Transverse colon (tissue), 4 donors: ENCODE results near the gene PLAAT1. TPM values are rescaled to one million over a fixed set of nuclear protein-coding genes. Genes with fewer than 3 reads are reported as not detected.

Experiments used
- DNase-seq: peaks from one replicate; pipeline ENCODE4 v3.0.0-alpha.2; 2019
- H3K27ac ChIP-seq, 4 donors: fragments of 200-600 bp; sonication (generic); 2 replicates each; pipeline ENCODE4 v1.5.1; 2016 to 2018; ENCODE audit warnings: inconsistent platforms in 4 of 4
- H3K27me3 ChIP-seq: fragments of 200-600 bp; sonication (generic); 2 replicates; pipeline ENCODE4 v1.5.1; 2017; ENCODE audit warnings: inconsistent platforms
- H3K36me3 ChIP-seq, 4 donors: fragments of 200-600 bp; sonication (generic); 2 replicates each; pipeline ENCODE4 v1.5.1; 2017 to 2019; ENCODE audit warnings: inconsistent platforms in 4 of 4
- H3K4me1 ChIP-seq, 4 donors: fragments of 200-600 bp; sonication (generic); 2 replicates each; pipeline ENCODE4 v1.5.1; 2017 to 2020; ENCODE audit warnings: inconsistent platforms in 4 of 4
- H3K4me3 ChIP-seq, 4 donors: fragments of 200-600 bp; sonication (generic); 1 replicate in 1 of 4; 2 replicates in 3 of 4; pipeline versions ENCODE4 v1.5.1 to v1.6.1; 2017 to 2019; ENCODE audit warnings: inconsistent platforms in 4 of 4
- H3K9me3 ChIP-seq, 2 donors: fragments of 200-600 bp; sonication (generic); 2 replicates each; pipeline ENCODE4 v1.5.1; 2017 to 2019; ENCODE audit warnings: inconsistent platforms in 2 of 2
- EP300 ChIP-seq: sonication (generic); formaldehyde crosslinking; IDR thresholded peaks from one replicate; pipeline ENCODE4 v1.6.1; 2017; ENCODE audit warnings: antibody characterized with exemption, low read depth
- POLR2A ChIP-seq: fragments of 450-650 bp; IDR thresholded peaks from one replicate; pipeline ENCODE4 v1.6.1; 2016; ENCODE audit warnings: antibody characterized with exemption, mild to moderate bottlenecking, moderate library complexity
- POLR2AphosphoS5 ChIP-seq, 3 donors: sonication (generic); formaldehyde crosslinking; IDR thresholded peaks; one replicate each; pipeline ENCODE4 v1.6.1; 2016; ENCODE audit warnings: antibody characterized with exemption in 3 of 3
- WGBS, 2 donors: methylation state at CpG; one replicate each; pipeline ENCODE4 v1.1.5; 2018; ENCODE audit warnings: low coverage in 1 of 2; 5-methylcytosine and 5-hydroxymethylcytosine counted together
- in situ Hi-C, 4 donors: fragments of 200-750 bp; cut with MboI; loops; one replicate each; pipeline versions ENCODE4 v1.15.0 to v1.15.1; 2017; ENCODE audit warnings: low sequenced_read_pairs in 3 of 4, low pct_ligation_motif_present in 1 of 4, low pct_unique_long_range_greater_than_20kb in 1 of 4
- intact Hi-C: fragments of 100-400 bp; cut with DNase I; formaldehyde crosslinking; loops from one replicate; pipeline ENCODE4 v1.15.1; 2023; ENCODE audit warnings: low total_unique reads
- total RNA-seq, 4 donors: library from RNA; depleted of rRNA; stranded (reverse); fragments of >200 nt; gene quantifications; one replicate each; pipeline ENCODE4 v1.1.0, GENCODE V29; 2016
- TF ChIP-seq, protein P1 (sequence below), 5 experiments: fragments of 200-600 bp in 3 of 5; fragments of 450-650 bp in 2 of 5; sonication (generic) in 3 of 5; IDR thresholded peaks; 1 replicate in 2 of 5; 2 replicates in 3 of 5; pipeline ENCODE4 v1.5.1; 2016 to 2017; ENCODE audit warnings: antibody characterized with exemption in 5 of 5, inconsistent platforms in 3 of 5, mild to moderate bottlenecking in 2 of 5, moderate library complexity in 1 of 5

The PLAAT1 gene
- total RNA-seq, 4 donors from 2014 or later, result not detected

DNA sequence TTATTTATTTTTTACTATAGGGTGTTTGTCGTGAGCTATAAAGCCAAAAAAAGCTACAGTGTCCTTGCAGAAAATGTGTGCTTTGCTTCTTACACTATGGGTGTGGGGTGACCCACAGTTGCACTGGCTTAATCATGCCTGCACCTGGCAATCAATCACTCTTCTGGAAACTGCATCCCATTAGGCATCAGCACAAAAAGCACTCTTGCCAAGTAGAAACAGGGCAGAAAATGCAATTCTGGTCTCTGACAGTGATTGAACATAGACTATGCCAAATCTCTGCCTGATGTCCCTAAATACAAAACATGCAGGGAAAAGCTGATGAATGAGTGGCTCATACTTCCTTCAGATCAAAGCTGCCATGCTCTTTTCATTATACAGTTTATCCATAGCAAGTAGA is 30.4 kb upstream of the PLAAT1 start:
- in situ Hi-C loops, result no loop called here
- intact Hi-C loops, result no loop called here

DNA sequence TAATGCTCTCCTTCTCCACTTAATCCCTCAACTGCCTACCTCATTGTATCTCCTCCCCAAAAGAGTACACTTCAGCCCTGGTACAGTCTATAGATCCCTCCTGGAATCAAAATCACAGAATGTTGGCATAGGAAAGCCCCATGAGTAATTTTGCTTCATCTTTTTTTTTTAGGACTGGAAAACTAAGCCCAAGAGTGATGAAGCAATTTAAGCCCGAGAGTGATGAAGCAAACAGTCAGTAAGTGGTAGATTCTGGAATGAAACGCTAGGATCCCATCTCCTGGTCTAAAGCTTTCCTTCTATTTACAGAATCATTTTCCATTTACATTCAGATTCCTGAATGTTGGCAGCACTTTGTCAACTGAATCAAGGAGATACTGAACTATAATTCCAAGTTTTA is 29.8 kb upstream of the PLAAT1 start:
- Histone ChIP-seq H3K4me3 (no peak overlapping the region), H3K27ac (no peak overlapping the region), H3K36me3 (no peaks in the 10 kb centered on the region), H3K9me3 (no peaks in the 10 kb centered on the region), H3K27me3 (no peaks in the 10 kb centered on the region), H3K4me1 (peaks cover 0 to 5% (median 0%) of the 10 kb centered on the region in 4 donors)
- no peak for DNase-seq
- intact Hi-C loops, result no loop called here
- WGBS, 2 donors, result 74 to 76% methylated on average over 2 of the region's 2 CpGs
- no peak for TF ChIP-seq POLR2AphosphoS5 (IDR thresholded peaks at IDR 0.05)
- TF ChIP-seq, protein P1, sequence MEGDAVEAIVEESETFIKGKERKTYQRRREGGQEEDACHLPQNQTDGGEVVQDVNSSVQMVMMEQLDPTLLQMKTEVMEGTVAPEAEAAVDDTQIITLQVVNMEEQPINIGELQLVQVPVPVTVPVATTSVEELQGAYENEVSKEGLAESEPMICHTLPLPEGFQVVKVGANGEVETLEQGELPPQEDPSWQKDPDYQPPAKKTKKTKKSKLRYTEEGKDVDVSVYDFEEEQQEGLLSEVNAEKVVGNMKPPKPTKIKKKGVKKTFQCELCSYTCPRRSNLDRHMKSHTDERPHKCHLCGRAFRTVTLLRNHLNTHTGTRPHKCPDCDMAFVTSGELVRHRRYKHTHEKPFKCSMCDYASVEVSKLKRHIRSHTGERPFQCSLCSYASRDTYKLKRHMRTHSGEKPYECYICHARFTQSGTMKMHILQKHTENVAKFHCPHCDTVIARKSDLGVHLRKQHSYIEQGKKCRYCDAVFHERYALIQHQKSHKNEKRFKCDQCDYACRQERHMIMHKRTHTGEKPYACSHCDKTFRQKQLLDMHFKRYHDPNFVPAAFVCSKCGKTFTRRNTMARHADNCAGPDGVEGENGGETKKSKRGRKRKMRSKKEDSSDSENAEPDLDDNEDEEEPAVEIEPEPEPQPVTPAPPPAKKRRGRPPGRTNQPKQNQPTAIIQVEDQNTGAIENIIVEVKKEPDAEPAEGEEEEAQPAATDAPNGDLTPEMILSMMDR (IDR thresholded peaks at IDR 0.05), result no peak
- in situ Hi-C loops, result no loop called here

More for the DNA sequence above, 30.4 kb upstream of the PLAAT1 start:
- peaks cover 0 to 5% (median 0%) of the 10 kb centered on the region in 4 donors for H3K4me1 ChIP-seq
- H3K27me3 ChIP-seq, result no peaks in the 10 kb centered on the region
- H3K27ac ChIP-seq, result no peak overlapping the region
- no peak for DNase-seq
- TF ChIP-seq, protein P1 (IDR thresholded peaks at IDR 0.05), result no peak
- TF ChIP-seq EP300, result no peak
- TF ChIP-seq POLR2A, result no peak
- no peak for TF ChIP-seq POLR2AphosphoS5 (IDR thresholded peaks at IDR 0.05)
- 72 to 82% methylated on average over 1 of the region's 1 CpG for whole genome bisulfite sequencing, 2 donors
- H3K9me3 ChIP-seq, result no peaks in the 10 kb centered on the region
- no peaks in the 10 kb centered on the region for H3K36me3 ChIP-seq
- H3K4me3 ChIP-seq, result no peak overlapping the region

DNA sequence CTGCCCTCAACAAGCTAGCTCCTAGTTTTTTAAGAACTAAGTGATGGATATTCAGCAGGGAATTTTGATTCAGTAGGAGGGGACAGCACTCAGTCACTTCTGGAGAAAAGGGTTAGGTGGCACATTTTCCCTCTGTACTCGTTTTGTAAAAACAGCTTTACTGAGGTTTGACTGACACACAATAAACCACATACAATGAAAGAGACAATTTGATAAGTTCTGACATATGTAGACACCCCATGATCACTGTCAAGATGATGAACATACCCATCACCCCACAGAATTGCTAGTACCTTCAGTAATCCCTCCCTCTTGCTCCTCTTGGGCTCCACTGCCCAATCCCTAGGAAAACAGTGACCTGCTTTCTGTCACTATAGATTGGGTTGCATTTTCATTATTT is 29.0 kb upstream of the PLAAT1 start:
- no peaks in the 10 kb centered on the region for H3K9me3 ChIP-seq
- intact Hi-C loops, result no loop called here
- H3K27ac ChIP-seq, result no peak overlapping the region
- TF ChIP-seq POLR2A (no peak), EP300 (no peak), POLR2AphosphoS5 (IDR thresholded peaks at IDR 0.05) (no peak)
- TF ChIP-seq, protein P1 (IDR thresholded peaks at IDR 0.05), result no peak
- H3K4me1 ChIP-seq, result peaks cover 0 to 5% (median 0%) of the 10 kb centered on the region in 4 donors
- WGBS, 2 donors, result 43% methylated on average over 1 of the region's 1 CpG; no CpG with 5 or more reads in 1 of the 2 donors
- DNase-seq, result no peak
- no peaks in the 10 kb centered on the region for H3K27me3 ChIP-seq
- H3K36me3 ChIP-seq, result no peaks in the 10 kb centered on the region
- no peak overlapping the region for H3K4me3 ChIP-seq
- in situ Hi-C loops, result no loop called here

DNA sequence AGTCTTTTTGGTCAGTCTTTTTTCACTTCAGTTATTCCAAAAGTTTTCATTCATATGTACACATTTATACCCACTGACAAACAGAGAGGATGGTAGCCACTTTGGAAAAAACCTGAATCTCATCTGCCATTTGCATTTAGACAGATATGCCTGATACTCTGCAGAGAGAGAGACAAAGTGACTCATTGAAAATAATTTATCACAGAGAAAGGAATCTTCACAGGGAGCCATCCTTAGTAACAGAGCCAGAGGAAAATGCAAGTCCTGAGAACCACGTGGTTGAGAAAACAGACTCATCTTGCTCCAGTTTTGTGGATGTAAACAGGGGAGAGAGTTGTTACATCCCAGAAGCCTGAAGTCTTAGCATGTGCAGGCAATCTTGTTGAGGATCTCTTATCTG is 28.2 kb upstream of the PLAAT1 start:
- DNase-seq, result no peak
- 14% methylated on average over 1 of the region's 1 CpG; no CpG with 5 or more reads in 1 of the 2 donors for WGBS, 2 donors
- Histone ChIP-seq H3K9me3 (no peaks in the 10 kb centered on the region), H3K27ac (no peak overlapping the region), H3K4me1 (peaks cover 0 to under 1% (median 0%) of the 10 kb centered on the region in 4 donors), H3K4me3 (no peak overlapping the region), H3K36me3 (no peaks in the 10 kb centered on the region), H3K27me3 (no peaks in the 10 kb centered on the region)
- intact Hi-C loops, result no loop called here
- no peak for TF ChIP-seq EP300
- no peak for TF ChIP-seq POLR2AphosphoS5 (IDR thresholded peaks at IDR 0.05)
- no peak for TF ChIP-seq POLR2A
- TF ChIP-seq, protein P1 (IDR thresholded peaks at IDR 0.05), result no peak
- in situ Hi-C loops, result no loop called here
